HFFc6 (cell line): ENCODE data around the gene MS4A8. TPM values are rescaled to one million over a fixed set of nuclear protein-coding genes. Genes with fewer than 3 reads are reported as not detected.
A peak's percentile ranks its signal among the peaks of the same experiment; 100 is the strongest.
"Not testable (repeated sequence)": the region's sequence is repeated elsewhere in the genome, so short reads cannot be mapped to it uniquely, and the experiment has no call there.

Experiments used
- DNase-seq: peaks from one replicate; pipeline ENCODE4 v3.0.0-alpha.2; 2018
- H3K27ac Mint-ChIP-seq: 2 replicates; pipeline ENCODE4 v1.8.0; 2020; ENCODE audit warnings: mild to moderate bottlenecking, mixed read lengths
- H3K27me3 Mint-ChIP-seq: 2 replicates; pipeline ENCODE4 v1.8.0; 2021; ENCODE audit warnings: mild to moderate bottlenecking, moderate library complexity, mixed read lengths; ENCODE audit not compliant: insufficient read depth
- H3K36me3 Mint-ChIP-seq: 2 replicates; pipeline ENCODE4 v1.8.0; 2021; ENCODE audit warnings: low read depth, mixed read lengths
- H3K4me1 Mint-ChIP-seq: 2 replicates; pipeline ENCODE4 v1.8.0; 2020; ENCODE audit warnings: low read depth, mixed read lengths
- H3K4me3 Mint-ChIP-seq: 2 replicates; pipeline ENCODE4 v1.8.0; 2020; ENCODE audit warnings: mild to moderate bottlenecking, moderate library complexity, mixed read lengths
- H3K9me3 Mint-ChIP-seq: 2 replicates; pipeline ENCODE4 v1.8.0; 2020; ENCODE audit warnings: mild to moderate bottlenecking, mixed read lengths
- total RNA-seq, 6 experiments: library from RNA; stranded (reverse); fragmentation: NEBNext Ultra II Directional; extraction: Animal tissue kit (Norgen Biotek cat#: 25700); gene quantifications; 2 replicates in 1 of 6; 3 replicates in 5 of 6; pipeline ENCODE4 v1.2.3, GENCODE V29; 2021
- TF ChIP-seq, protein P1 (sequence below): fragments of 200-600 bp; sonication (generic); IDR thresholded peaks from 2 replicates; pipeline ENCODE4 v1.5.0; 2021; ENCODE audit warnings: antibody characterized with exemption, mild to moderate bottlenecking

Gene MS4A8
- total RNA-seq, 6 experiments from 2014 or later: not detected

DNA sequence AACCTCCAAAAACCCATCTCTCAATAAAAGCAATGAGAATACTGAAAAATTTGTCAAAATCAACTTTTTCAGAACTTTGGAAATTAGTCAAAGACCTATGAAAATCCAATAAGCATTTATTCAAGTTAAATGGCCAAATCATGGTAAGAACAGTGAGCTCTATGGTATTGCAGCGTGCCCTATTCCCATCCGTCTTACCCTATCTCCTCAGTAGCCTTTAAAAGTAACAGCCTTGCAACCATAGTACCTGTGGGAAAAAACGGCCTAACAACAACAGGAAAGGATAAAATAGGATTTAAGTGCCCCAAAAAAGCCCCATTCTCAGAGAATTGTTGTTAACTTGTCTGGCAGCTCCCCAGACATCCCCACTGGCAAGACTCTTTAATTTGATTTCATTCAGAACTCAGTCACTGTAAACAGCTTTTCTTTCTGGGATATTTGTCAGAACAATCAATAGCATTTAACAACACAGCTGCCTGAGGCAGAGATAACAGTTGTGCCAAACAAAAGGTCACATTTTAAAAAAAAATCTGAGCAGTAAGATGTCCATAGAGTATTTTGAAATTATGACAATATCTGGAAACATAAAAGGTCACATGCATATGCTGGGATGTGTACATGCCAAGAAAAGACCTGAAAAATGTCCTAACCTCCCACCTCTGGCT, 18.8 kb upstream of the MS4A8 start:
- Mint-ChIP-seq H3K27me3 (no peaks in the 10 kb centered on the region), H3K27ac (no peak overlapping the region), H3K36me3 (0 out of 2 replicates have a peak, but pooled peaks cover 4% of the 10 kb centered on the region), H3K4me3 (no peak overlapping the region), H3K9me3 (peaks cover 43% of the 10 kb centered on the region), H3K4me1 (no peaks in the 10 kb centered on the region)
- TF ChIP-seq, protein P1, sequence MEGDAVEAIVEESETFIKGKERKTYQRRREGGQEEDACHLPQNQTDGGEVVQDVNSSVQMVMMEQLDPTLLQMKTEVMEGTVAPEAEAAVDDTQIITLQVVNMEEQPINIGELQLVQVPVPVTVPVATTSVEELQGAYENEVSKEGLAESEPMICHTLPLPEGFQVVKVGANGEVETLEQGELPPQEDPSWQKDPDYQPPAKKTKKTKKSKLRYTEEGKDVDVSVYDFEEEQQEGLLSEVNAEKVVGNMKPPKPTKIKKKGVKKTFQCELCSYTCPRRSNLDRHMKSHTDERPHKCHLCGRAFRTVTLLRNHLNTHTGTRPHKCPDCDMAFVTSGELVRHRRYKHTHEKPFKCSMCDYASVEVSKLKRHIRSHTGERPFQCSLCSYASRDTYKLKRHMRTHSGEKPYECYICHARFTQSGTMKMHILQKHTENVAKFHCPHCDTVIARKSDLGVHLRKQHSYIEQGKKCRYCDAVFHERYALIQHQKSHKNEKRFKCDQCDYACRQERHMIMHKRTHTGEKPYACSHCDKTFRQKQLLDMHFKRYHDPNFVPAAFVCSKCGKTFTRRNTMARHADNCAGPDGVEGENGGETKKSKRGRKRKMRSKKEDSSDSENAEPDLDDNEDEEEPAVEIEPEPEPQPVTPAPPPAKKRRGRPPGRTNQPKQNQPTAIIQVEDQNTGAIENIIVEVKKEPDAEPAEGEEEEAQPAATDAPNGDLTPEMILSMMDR: no peak
- no peak for DNase-seq

DNA sequence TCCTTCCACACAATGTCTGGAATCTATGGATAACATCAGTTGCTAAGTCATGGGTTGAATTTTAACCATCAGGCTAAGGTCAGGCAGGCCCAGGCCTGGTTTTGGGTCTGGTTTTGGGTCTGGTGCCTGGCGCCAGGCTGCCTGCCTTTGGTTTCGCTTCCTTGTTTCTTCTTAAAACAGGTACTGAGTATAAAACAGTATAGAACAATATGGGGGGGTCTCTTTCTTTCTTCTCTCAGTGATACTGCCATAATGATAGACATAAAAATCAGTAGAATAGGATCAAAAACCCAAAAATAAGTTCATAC, 14.9 kb upstream of the MS4A8 start:
- not testable (repeated sequence) for H3K36me3 Mint-ChIP-seq, DNase-seq, H3K27me3 Mint-ChIP-seq, H3K4me1 Mint-ChIP-seq, H3K27ac Mint-ChIP-seq, H3K4me3 Mint-ChIP-seq
- peaks cover 13% of the 10 kb centered on the region; the same call in 1 of the 2 replicates for H3K9me3 Mint-ChIP-seq

DNA sequence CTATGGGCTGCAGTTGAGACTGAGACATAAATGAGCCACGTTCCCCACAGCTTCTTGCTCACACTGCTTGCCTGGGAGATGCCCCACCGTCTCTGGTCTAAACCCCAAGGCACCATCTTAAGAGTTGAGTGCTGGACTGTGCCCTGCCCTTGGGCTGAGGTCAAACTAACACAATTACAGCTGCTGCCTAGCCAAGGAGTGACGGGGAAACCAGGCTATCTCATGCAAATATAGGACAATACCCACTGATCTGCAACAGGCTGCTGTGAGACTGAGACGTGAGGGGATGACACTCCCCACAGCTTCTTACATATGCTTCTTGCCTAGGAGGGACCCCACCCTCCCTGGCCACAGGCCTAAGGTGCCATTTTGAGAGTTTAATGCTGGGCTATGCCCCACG, 7.8 kb upstream of the MS4A8 start:
- Mint-ChIP-seq H3K4me1 (no peaks in the 10 kb centered on the region), H3K27me3 (no peaks in the 10 kb centered on the region), H3K9me3 (peaks cover 3% of the 10 kb centered on the region; the same call in 1 of the 2 replicates), H3K36me3 (no peaks in the 10 kb centered on the region), H3K4me3 (no peak overlapping the region), H3K27ac (no peak overlapping the region)
- TF ChIP-seq, protein P1: no peak
- no peak for DNase-seq

DNA sequence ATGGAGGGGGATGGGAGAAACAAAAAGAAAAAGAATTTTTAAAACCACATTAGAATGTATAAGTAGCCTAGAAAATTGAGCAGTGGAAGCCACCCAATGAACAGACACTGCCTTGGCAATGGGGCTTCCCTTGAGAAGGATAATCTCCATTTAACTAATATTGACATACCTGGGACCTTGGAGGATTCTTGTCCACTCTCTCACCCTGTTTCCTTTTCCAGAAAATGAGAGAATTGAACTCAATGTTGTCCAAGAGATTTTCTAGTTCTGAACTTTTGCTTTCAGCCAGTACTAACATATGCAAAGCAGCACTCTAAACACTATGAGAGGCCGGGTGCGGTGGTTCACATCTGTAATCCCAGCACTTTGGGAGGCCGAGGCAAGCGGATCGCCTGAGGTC, 524 bp downstream of the MS4A8 start:
- TF ChIP-seq, protein P1: no peak
- Mint-ChIP-seq H3K36me3 (no peaks in the 10 kb centered on the region), H3K4me1 (no peaks in the 10 kb centered on the region), H3K4me3 (no peak overlapping the region), H3K27ac (no peak overlapping the region), H3K9me3 (peaks cover 3% of the 10 kb centered on the region; the same call in 1 of the 2 replicates), H3K27me3 (no peaks in the 10 kb centered on the region; the same call in 1 of the 2 replicates)
- no peak for DNase-seq

DNA sequence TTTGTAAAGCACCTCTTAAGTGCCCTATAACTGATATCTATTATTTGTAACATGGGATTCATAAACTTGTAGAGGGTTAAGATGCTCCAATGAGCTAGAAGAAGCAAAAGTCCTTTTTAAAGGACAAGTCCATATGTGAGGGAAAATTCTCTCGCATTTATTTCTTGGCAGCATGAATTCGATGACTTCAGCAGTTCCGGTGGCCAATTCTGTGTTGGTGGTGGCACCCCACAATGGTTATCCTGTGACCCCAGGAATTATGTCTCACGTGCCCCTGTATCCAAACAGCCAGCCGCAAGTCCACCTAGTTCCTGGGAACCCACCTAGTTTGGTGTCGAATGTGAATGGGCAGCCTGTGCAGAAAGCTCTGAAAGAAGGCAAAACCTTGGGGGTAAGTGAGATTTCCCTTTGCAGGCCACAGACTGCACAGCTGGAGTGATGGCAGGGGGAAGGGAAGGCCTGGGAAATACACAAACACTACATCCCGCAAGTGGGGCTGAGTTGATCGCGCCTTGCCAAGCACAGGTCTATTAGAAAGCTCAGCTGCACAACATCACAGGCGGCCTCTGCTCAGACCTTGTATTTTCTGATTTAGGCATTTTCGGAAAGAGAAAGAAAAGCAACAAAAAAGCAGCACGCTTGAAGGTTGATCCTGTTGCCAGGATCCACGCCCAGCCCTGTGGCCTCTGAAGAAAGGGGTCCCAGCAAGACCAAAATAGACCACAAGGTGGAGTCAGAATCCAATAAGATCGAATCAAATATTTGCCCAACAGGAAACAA, 1.5 kb downstream of the MS4A8 start:
- no peak overlapping the region for H3K27ac Mint-ChIP-seq
- H3K4me3 Mint-ChIP-seq: no peak overlapping the region
- no peak for DNase-seq
- H3K27me3 Mint-ChIP-seq: no peaks in the 10 kb centered on the region; the same call in 1 of the 2 replicates
- no peaks in the 10 kb centered on the region for H3K36me3 Mint-ChIP-seq
- TF ChIP-seq, protein P1: peak; percentile 56
- H3K4me1 Mint-ChIP-seq: no peaks in the 10 kb centered on the region
- peaks cover under 1% of the 10 kb centered on the region; the same call in 1 of the 2 replicates for H3K9me3 Mint-ChIP-seq

DNA sequence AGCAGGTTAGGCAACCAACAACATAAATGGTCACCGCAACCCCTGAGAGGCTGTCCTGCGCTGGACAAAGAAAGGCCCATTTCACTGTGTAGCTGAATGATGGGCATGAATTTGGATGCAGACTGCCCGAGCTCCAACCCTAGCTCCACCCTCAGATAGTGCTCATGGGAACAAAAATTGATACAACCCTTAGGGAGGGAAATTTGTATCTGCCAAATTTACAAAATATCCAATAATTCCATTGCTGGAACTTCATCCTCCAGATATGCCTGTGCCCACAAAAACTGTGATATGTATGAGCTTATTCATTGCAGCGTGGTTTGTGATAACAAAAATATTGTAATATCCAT, 2.0 kb downstream of the MS4A8 start:
- Mint-ChIP-seq H3K4me1 (no peaks in the 10 kb centered on the region), H3K9me3 (no peaks in the 10 kb centered on the region; the same call in 1 of the 2 replicates), H3K27ac (no peak overlapping the region), H3K27me3 (peaks cover 3% of the 10 kb centered on the region; the same call in 1 of the 2 replicates), H3K4me3 (no peak overlapping the region), H3K36me3 (no peaks in the 10 kb centered on the region)
- TF ChIP-seq, protein P1: no peak
- no peak for DNase-seq
